Cardiac fibroblast (primary cell): ENCODE measurements around the gene STK17B.

Experiments used
- DNase-seq, 2 donors: peaks; one replicate each; pipeline versions ENCODE4 v3.0.0 to v3.0.0-alpha.2; 2010; ENCODE audit warnings: low read depth in 2 of 2
- H3K4me3 ChIP-seq, 2 donors: replicated peaks in 1 of 2; 1 replicate in 1 of 2; 2 replicates in 1 of 2; pipeline ENCODE4 v1.5.1; 2011; ENCODE audit warnings: low read depth in 2 of 2, low read length in 2 of 2, mild to moderate bottlenecking in 2 of 2, moderate library complexity in 1 of 2
- TF ChIP-seq, protein P1 (sequence below): IDR thresholded peaks from one replicate; pipeline ENCODE4 v1.5.1; 2011; ENCODE audit warnings: low read depth, mild to moderate bottlenecking, low read length, inconsistent platforms

STK17B gene

DNA sequence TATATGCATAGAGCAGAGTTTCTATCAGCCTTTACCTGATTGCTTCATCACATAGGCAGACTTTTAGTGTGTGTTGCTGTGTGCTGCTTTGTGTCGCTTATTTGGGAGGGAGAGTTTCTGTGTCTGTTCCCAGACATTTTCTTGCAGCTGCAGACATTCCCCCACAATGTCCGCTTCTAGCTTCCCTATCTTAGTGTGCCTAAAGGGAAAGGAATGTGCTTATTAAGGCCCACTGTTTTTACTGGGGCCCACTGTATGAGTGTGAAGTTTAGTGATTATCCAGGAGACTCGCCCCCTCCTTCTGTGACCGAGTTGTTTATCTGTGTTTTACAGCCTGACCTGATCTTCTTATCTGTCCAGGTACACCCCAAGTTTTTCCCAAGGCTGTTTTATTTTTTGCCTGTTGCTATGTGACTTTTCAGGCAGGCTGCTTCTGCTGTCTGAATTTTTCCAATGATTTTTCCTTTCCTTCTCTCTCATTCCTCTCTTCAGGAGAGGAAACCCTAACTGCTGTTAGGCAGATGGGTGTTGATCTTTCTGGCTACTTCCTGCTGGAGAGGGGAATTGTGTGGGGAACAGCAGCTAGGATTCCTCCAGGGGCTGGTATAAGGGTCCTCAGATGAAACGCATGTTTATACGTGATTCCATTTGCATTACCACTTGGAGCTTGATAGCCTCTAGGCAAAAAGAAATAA, 47.6 kb downstream of the STK17B start:
- TF ChIP-seq, protein P1, sequence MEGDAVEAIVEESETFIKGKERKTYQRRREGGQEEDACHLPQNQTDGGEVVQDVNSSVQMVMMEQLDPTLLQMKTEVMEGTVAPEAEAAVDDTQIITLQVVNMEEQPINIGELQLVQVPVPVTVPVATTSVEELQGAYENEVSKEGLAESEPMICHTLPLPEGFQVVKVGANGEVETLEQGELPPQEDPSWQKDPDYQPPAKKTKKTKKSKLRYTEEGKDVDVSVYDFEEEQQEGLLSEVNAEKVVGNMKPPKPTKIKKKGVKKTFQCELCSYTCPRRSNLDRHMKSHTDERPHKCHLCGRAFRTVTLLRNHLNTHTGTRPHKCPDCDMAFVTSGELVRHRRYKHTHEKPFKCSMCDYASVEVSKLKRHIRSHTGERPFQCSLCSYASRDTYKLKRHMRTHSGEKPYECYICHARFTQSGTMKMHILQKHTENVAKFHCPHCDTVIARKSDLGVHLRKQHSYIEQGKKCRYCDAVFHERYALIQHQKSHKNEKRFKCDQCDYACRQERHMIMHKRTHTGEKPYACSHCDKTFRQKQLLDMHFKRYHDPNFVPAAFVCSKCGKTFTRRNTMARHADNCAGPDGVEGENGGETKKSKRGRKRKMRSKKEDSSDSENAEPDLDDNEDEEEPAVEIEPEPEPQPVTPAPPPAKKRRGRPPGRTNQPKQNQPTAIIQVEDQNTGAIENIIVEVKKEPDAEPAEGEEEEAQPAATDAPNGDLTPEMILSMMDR, result no peak
- no peak overlapping the region for H3K4me3 ChIP-seq
- DNase-seq, result peak; percentile 71 to 72

- no peak overlapping the region for H3K4me3 ChIP-seq
- DNase-seq, result no peak
- TF ChIP-seq, protein P1, result no peak
These were observed 51.5 kb downstream of the STK17B start for GRCh38 chr2:196119926-196120325.

GRCh38 chr2:196117214-196117705, 54.1 kb downstream of the STK17B start:
- DNase-seq, result no peak
- TF ChIP-seq, protein P1, result no peak
- H3K4me3 ChIP-seq, result no peak overlapping the region

DNA sequence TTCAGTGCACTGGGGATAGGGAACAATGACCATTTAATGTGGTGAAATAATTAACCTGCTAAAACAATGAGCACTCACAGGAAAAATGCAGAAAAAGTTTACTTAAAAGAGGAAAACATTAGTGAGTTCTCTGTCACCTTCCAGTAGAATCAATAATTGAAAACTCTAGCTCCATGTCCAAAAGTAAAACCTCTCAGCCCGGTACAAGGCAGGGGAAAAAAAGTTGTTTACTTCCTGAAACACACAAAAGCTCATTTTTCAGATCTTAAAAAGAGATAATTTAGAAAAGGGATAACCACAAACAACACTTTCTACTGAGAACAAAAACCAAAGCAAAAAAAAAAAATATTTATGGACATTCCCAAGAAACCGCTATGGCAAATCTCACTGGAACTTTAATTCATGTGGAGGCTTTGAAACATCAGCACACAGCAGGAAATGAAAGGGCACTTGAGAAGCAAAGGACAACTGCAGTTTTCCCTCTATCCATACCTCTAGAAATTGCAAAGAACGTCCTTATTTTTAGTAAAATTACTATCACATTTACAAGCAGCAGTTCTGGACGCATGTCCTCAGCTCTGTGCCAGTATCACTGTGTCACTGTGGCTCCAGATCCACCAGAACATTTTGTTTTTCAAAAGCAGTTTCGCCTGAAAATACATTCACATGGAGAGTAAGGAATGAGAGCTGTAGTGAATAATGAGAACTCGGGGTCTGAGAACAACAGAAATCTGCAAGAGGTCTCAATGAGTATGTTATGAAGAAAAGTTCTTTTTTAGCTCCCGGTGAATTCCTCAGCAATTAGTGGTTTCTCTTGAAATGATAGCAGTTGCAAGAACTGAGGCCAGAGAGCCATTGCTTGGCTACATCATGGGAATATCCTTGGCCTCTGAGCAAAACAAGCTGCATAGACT, 58.1 kb downstream of the STK17B start:
- TF ChIP-seq, protein P1, result no peak
- DNase-seq, result peak; percentile 78 to 81
- no peak overlapping the region for H3K4me3 ChIP-seq

- TF ChIP-seq, protein P1, result no peak
- no peak overlapping the region for H3K4me3 ChIP-seq
- peak; percentile 90 to 97 for DNase-seq
These were observed 58.9 kb downstream of the STK17B start for GRCh38 chr2:196112418-196113034.

DNA sequence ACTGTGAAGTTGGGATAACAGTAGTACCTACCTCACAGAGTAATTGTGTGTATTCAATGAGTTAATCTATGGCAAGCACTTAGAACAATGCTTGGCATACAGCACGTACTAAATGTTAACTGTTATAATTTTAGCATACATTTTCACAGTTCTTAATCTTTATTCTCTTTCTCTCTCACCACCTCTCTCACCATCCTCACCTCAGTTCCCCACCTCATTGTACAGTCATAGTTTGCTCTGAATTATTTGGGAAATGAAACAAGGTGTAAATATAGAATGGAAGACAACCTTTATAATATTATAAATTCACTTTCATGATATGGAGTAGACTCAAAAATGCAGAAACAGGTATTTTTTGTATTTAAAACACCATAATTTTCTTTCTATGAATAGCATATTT, 62.8 kb downstream of the STK17B start:
- TF ChIP-seq, protein P1, result no peak
- DNase-seq, result no peak
- H3K4me3 ChIP-seq, result no peak overlapping the region
